Mesenchymal stem cell (in vitro differentiated cells and primary cell): ENCODE measurements around the gene GOSR2.

Source experiments
- DNase-seq: peaks from one replicate; pipeline ENCODE4 v3.0.0-alpha.2; 2013
- H2AFZ ChIP-seq: one replicate; pipeline ENCODE4 v1.6.1; 2013; ENCODE audit warnings: low read depth, mild to moderate bottlenecking, control low read depth, inconsistent platforms, low read length, moderate library complexity
- H2AK5ac ChIP-seq: 2 replicates; pipeline ENCODE4 v1.6.1; 2013; ENCODE audit warnings: low read length, moderate library complexity, mild to moderate bottlenecking, inconsistent platforms; ENCODE audit not compliant: severe bottlenecking
- H2BK120ac ChIP-seq: one replicate; pipeline ENCODE4 v1.6.1; 2013; ENCODE audit warnings: low read depth, mild to moderate bottlenecking, inconsistent platforms, low read length, moderate library complexity
- H2BK12ac ChIP-seq, 2 experiments: one replicate each; pipeline ENCODE4 v1.6.1; 2013; ENCODE audit warnings: inconsistent platforms in 2 of 2, low read length in 2 of 2, mild to moderate bottlenecking in 2 of 2, moderate library complexity in 2 of 2, control low read depth in 1 of 2
- H2BK15ac ChIP-seq: one replicate; pipeline ENCODE4 v1.6.1; 2013; ENCODE audit warnings: mild to moderate bottlenecking, low read depth, inconsistent platforms; ENCODE audit not compliant: poor library complexity, severe bottlenecking
- H2BK5ac ChIP-seq: 2 replicates; pipeline ENCODE4 v1.6.1; 2013; ENCODE audit warnings: low read depth, mild to moderate bottlenecking, low read length, control low read depth, inconsistent platforms; ENCODE audit not compliant: poor library complexity, severe bottlenecking
- H3K14ac ChIP-seq, 2 experiments: one replicate each; pipeline ENCODE4 v1.6.1; 2013; ENCODE audit warnings: inconsistent platforms in 2 of 2, low read length in 2 of 2, control low read depth in 1 of 2, mild to moderate bottlenecking in 1 of 2, moderate library complexity in 1 of 2
- H3K18ac ChIP-seq, 2 experiments: one replicate each; pipeline ENCODE4 v1.6.1; 2013; ENCODE audit warnings: inconsistent platforms in 2 of 2, low read length in 2 of 2, control low read depth in 1 of 2, low read depth in 1 of 2, mild to moderate bottlenecking in 1 of 2
- H3K23ac ChIP-seq, 2 experiments: one replicate each; pipeline ENCODE4 v1.6.1; 2013; ENCODE audit warnings: inconsistent platforms in 2 of 2, low read length in 2 of 2, mild to moderate bottlenecking in 2 of 2, moderate library complexity in 2 of 2, control low read depth in 1 of 2
- H3K27ac ChIP-seq: 2 replicates; pipeline ENCODE4 v1.5.1; 2013; ENCODE audit warnings: mild to moderate bottlenecking, moderate library complexity, low read length, control low read depth, inconsistent platforms; ENCODE audit not compliant: poor library complexity, severe bottlenecking
- H3K27me3 ChIP-seq, 2 experiments: 2 replicates each; pipeline versions ENCODE4 v1.6.1 to v1.7.0; 2013; ENCODE audit warnings: low read length in 2 of 2, mild to moderate bottlenecking in 2 of 2, moderate library complexity in 2 of 2, control low read depth in 1 of 2, inconsistent platforms in 1 of 2; ENCODE audit not compliant: control insufficient read depth in 1 of 2, insufficient read depth in 1 of 2
- H3K36me3 ChIP-seq, 2 experiments: 2 replicates each; pipeline versions ENCODE4 v1.6.1 to v1.7.0; 2013; ENCODE audit warnings: low read length in 2 of 2, control low read depth in 1 of 2, inconsistent platforms in 1 of 2, low read depth in 1 of 2, mild to moderate bottlenecking in 1 of 2; ENCODE audit not compliant: insufficient read depth in 2 of 2, control insufficient read depth in 1 of 2
- H3K4ac ChIP-seq, 2 experiments: one replicate each; pipeline ENCODE4 v1.6.1; 2013; ENCODE audit warnings: inconsistent platforms in 2 of 2, low read length in 2 of 2, mild to moderate bottlenecking in 2 of 2, moderate library complexity in 2 of 2, control low read depth in 1 of 2, low read depth in 1 of 2
- H3K4me1 ChIP-seq: 2 replicates; pipeline ENCODE4 v1.6.1; 2013; ENCODE audit warnings: low read depth, low read length, control low read depth; ENCODE audit not compliant: control insufficient read depth, insufficient read depth
- H3K4me2 ChIP-seq: 2 replicates; pipeline ENCODE4 v1.6.1; 2013; ENCODE audit warnings: low read length, mild to moderate bottlenecking, inconsistent platforms; ENCODE audit not compliant: poor library complexity, severe bottlenecking
- H3K4me3 ChIP-seq, 2 experiments: 2 replicates each; pipeline versions ENCODE4 v1.5.1 to v1.7.0; 2013; ENCODE audit warnings: low read length in 2 of 2, mild to moderate bottlenecking in 2 of 2, control low read depth in 1 of 2, low read depth in 1 of 2; ENCODE audit not compliant: insufficient read depth in 1 of 2
- H3K79me1 ChIP-seq: replicated peaks from 2 replicates; pipeline ENCODE4 v1.6.1; 2013; ENCODE audit warnings: mild to moderate bottlenecking, control low read depth, low read length, inconsistent platforms; ENCODE audit not compliant: poor library complexity, severe bottlenecking
- H3K9ac ChIP-seq: 2 replicates; pipeline ENCODE4 v1.7.0; 2013; ENCODE audit warnings: mild to moderate bottlenecking, low read length, moderate library complexity
- H3K9me3 ChIP-seq: 2 replicates; pipeline ENCODE4 v1.7.0; 2013; ENCODE audit warnings: mild to moderate bottlenecking, low read length; ENCODE audit not compliant: control insufficient read depth
- H4K8ac ChIP-seq: one replicate; pipeline ENCODE4 v1.6.1; 2013; ENCODE audit warnings: inconsistent platforms, mild to moderate bottlenecking, low read length, moderate library complexity
- H4K91ac ChIP-seq: one replicate; pipeline ENCODE4 v1.6.1; 2013; ENCODE audit warnings: mild to moderate bottlenecking, low read length, inconsistent platforms
- WGBS: methylation state at CpG from one replicate; pipeline ENCODE4 v1.1.7; 2013; ENCODE audit warnings: mixed read lengths; 5-methylcytosine and 5-hydroxymethylcytosine counted together

GOSR2 gene

DNA sequence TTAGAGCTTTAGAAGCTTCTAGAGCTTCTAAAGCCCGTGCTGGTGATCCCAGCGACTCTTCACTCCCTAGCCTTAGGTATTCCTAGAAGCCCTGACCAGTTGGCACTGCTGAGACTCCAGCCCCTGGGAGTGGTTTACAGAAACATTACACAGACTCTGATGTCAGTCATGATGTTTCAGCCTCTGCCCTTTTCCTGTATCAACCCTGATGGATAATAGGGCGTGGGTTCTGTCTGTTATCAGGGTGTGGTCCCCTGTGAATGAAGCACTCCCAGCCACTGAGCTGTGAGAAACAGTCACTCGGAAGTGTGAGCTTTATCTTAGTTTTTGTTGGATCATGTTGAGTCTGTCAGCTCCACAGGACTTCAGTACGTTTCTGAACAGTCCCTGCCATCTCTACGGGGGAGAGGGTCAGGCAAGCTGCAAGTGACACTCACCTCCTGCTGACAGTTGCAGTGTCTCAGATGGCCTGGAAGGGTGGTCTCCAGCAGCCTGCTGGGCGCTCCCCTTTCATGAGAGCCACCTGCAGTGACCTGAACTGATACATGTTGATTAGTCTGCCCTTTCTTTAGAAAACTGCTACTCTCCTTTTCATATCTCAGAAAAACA is 12.8 kb downstream of the GOSR2 start:
- H2BK12ac ChIP-seq = no peak overlapping the region
- no peak overlapping the region for H2BK120ac ChIP-seq
- no peak overlapping the region for H3K27ac ChIP-seq
- no peak overlapping the region for H4K8ac ChIP-seq
- no peak for DNase-seq
- H3K4me3 ChIP-seq = no peak overlapping the region
- H2BK5ac ChIP-seq = no peak overlapping the region
- H2AFZ ChIP-seq = no peak overlapping the region
- no peaks in the 10 kb centered on the region for H3K27me3 ChIP-seq
- no peak overlapping the region for H4K91ac ChIP-seq
- peak overlapping the region; percentile 26 for H3K9ac ChIP-seq
- H3K4me2 ChIP-seq = no peak overlapping the region
- WGBS = 63% methylated on average over 7 of the region's 7 CpGs
- H3K79me1 ChIP-seq = peaks cover 43% of the 10 kb centered on the region
- H3K23ac ChIP-seq = no peak overlapping the region
- H3K4ac ChIP-seq = no peak overlapping the region
- peaks cover 72 to 100% of the 10 kb centered on the region in 2 experiments for H3K36me3 ChIP-seq
- H3K14ac ChIP-seq = no peak overlapping the region
- H3K9me3 ChIP-seq = no peaks in the 10 kb centered on the region
- no peak overlapping the region for H3K18ac ChIP-seq
- no peaks in the 10 kb centered on the region for H3K4me1 ChIP-seq
- no peak overlapping the region for H2BK15ac ChIP-seq
- H2AK5ac ChIP-seq = no peak overlapping the region

DNA sequence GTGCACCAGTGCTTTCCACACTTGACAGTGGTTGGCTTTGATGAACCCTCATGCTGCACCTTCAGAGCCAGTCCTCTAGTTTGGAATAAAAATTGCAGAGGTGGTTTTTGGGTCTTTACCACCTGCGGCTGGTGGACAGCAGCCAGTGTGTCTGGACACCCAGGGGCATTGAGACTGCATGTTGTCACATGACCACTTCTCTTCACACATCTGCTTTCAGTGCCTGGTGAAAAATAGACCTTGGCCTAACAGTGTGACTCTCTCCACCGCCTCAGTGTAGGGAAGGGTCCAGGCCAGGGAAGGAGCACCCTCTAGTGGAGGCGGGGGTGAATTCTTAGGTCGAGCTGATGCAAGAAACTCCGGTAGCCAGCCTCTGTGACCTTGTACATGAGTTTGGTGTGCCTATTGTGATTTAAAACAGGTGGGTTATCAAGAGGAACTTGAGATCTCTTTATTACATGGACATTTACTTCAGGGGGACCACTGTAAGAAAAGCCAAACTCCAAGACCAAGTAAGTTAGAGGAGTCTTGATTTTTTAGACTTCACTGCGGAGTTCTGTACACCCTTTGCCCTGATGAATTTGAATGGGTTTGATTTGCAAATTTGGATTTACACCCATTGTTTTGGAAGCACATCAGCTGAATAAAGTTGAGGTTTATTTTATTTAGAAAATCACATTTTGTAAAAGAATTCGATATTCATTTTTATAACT is 17.9 kb downstream of the GOSR2 start:
- no peak overlapping the region for H3K4me3 ChIP-seq
- no peak overlapping the region for H4K8ac ChIP-seq
- no peak overlapping the region for H2BK15ac ChIP-seq
- no peak overlapping the region for H2BK5ac ChIP-seq
- no peak overlapping the region for H2BK12ac ChIP-seq
- H2AFZ ChIP-seq = no peak overlapping the region
- H3K4me2 ChIP-seq = no peak overlapping the region
- no peak overlapping the region for H3K14ac ChIP-seq
- H3K9me3 ChIP-seq = no peaks in the 10 kb centered on the region
- peaks cover 42 to 60% of the 10 kb centered on the region in 2 experiments for H3K36me3 ChIP-seq
- H3K4me1 ChIP-seq = peaks cover 12% of the 10 kb centered on the region
- H3K4ac ChIP-seq = no peak overlapping the region
- no peak overlapping the region for H4K91ac ChIP-seq
- no peak overlapping the region for H3K27ac ChIP-seq
- WGBS = 49% methylated on average over 7 of the region's 7 CpGs
- H2AK5ac ChIP-seq = no peak overlapping the region
- H3K27me3 ChIP-seq = peaks cover 3 to 7% of the 10 kb centered on the region in 2 experiments
- DNase-seq = peak; percentile 80
- peaks cover 11% of the 10 kb centered on the region for H3K79me1 ChIP-seq
- no peak overlapping the region for H3K18ac ChIP-seq
- no peak overlapping the region for H3K23ac ChIP-seq
- no peak overlapping the region for H2BK120ac ChIP-seq
- H3K9ac ChIP-seq = no peak overlapping the region

DNA sequence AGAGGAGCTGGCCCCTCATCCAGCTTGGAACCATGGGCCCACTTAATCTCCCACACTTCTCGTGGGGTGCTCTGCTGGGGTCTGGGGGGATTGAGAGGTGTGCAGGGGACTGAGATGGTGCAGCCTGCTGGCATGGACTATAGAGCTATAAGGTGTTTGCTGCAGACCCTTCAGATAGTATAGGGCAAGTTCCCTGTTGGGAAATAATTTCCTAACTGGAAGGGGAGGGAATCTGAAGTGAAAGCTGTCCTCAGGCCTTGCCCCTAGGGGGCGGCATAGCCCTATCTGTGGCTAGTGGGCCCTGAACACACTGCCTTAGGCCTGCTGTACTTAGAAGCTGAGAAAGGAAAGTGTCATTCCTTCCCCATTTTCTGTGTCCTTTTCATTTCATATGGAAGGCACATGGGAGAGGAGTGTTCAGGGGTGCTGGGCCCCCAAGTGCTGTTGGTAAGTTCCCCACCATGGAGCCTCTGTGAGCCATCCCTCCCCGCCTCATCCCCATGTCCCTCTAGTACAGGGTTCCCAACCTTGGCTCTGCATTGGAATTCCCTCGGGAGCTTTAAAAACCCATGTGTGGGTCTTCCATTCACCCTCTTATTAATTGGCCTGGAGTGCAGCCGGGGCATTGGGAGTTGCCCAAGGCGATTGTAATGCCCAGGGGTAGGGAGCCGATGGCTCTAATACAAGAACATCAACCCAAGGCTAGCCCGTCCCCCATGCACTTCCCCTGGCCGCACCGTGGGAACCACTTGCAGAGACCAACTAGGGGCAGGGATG is 19.7 kb downstream of the GOSR2 start:
- Histone ChIP-seq H2AFZ (no peak overlapping the region), H3K27ac (no peak overlapping the region), H3K14ac (no peak overlapping the region), H3K79me1 (peaks cover 1% of the 10 kb centered on the region), H2BK15ac (no peak overlapping the region), H3K4me3 (no peak overlapping the region), H3K27me3 (peaks cover 12 to 17% of the 10 kb centered on the region in 2 experiments), H3K18ac (peak overlapping the region; percentile 42 to 47), H3K4ac (no peak overlapping the region), H2BK5ac (no peak overlapping the region), H4K91ac (no peak overlapping the region), H3K4me1 (peaks cover 12% of the 10 kb centered on the region), H3K9ac (no peak overlapping the region), H3K9me3 (no peaks in the 10 kb centered on the region), H2BK12ac (peak overlapping the region in 1 of 2 experiments; percentile 45), H2BK120ac (no peak overlapping the region), H2AK5ac (no peak overlapping the region), H3K4me2 (no peak overlapping the region), H4K8ac (peak overlapping the region; percentile 81), H3K36me3 (peaks cover 36 to 42% of the 10 kb centered on the region in 2 experiments), H3K23ac (no peak overlapping the region)
- DNase-seq = peak; percentile 83
- WGBS = 75% methylated on average over 10 of the region's 10 CpGs

DNA sequence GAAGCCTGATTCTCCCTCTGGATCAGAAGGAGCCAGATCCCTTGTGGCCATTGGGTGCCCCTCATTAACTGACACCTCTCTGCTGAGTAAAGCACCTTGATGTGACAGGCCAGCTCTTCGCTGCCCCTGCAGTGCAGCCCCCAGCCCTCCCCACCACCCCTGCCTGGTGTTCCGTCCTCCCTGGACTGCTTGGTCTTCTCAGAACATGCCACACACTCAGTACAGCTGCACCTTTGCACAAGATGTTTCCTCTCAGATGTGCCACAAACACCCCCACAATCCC is 20.2 kb downstream of the GOSR2 start:
- no peak for DNase-seq
- Histone ChIP-seq H3K18ac (peak overlapping the region; percentile 42 to 47), H3K4me1 (peaks cover 12% of the 10 kb centered on the region), H4K91ac (no peak overlapping the region), H2BK12ac (no peak overlapping the region), H3K4ac (no peak overlapping the region), H3K23ac (no peak overlapping the region), H3K14ac (no peak overlapping the region), H2AK5ac (no peak overlapping the region), H2BK120ac (no peak overlapping the region), H4K8ac (peak overlapping the region; percentile 50), H3K36me3 (peaks cover 32 to 37% of the 10 kb centered on the region in 2 experiments), H3K4me3 (no peak overlapping the region), H3K4me2 (no peak overlapping the region), H2AFZ (no peak overlapping the region), H3K79me1 (peaks cover 1% of the 10 kb centered on the region), H3K27me3 (peaks cover 16 to 21% of the 10 kb centered on the region in 2 experiments), H2BK15ac (peak overlapping the region; percentile 79), H3K9ac (no peak overlapping the region), H3K27ac (no peak overlapping the region), H2BK5ac (no peak overlapping the region), H3K9me3 (no peaks in the 10 kb centered on the region)
- 89% methylated on average over 2 of the region's 2 CpGs for WGBS
